Neural cell (in vitro differentiated cells): ENCODE data around the gene SDK1. TPM values are rescaled to one million over a fixed set of nuclear protein-coding genes. Genes with fewer than 3 reads are reported as not detected.

Experiments used
- H2AFZ ChIP-seq: fragments of 200-600, 300-800 bp; sonication (generic), shearing (Covaris generic); 2 replicates; pipeline ENCODE4 v1.6.0; 2014; ENCODE audit warnings: low read depth, mild to moderate bottlenecking, antibody characterized with exemption, low read length, moderate library complexity
- H3F3A ChIP-seq: fragments of 200-600 bp; shearing (Covaris generic); 2 replicates; pipeline ENCODE4 v1.6.1; 2016; ENCODE audit warnings: mild to moderate bottlenecking, moderate library complexity, mixed read lengths, antibody characterized with exemption, low read length; ENCODE audit not compliant: insufficient read depth, poor library complexity, severe bottlenecking
- H3K27ac ChIP-seq: fragments of 200-600, 300-800 bp; sonication (generic), shearing (Covaris generic); 2 replicates; pipeline ENCODE4 v1.5.1; 2014; ENCODE audit warnings: mild to moderate bottlenecking, low read length, moderate library complexity
- H3K27me3 ChIP-seq: fragments of 300-800, 200-600 bp; sonication (generic), shearing (Covaris generic); 2 replicates; pipeline ENCODE4 v1.6.0; 2014; ENCODE audit warnings: mild to moderate bottlenecking, low read depth, low read length, moderate library complexity; ENCODE audit not compliant: insufficient read depth
- H3K36me3 ChIP-seq: fragments of 300-800, 200-600 bp; sonication (generic), shearing (Covaris generic); 2 replicates; pipeline ENCODE4 v1.5.1; 2014; ENCODE audit warnings: mild to moderate bottlenecking, antibody characterized with exemption, low read length, moderate library complexity; ENCODE audit not compliant: insufficient read depth
- H3K4me2 ChIP-seq: fragments of 300-800, 200-600 bp; sonication (generic), shearing (Covaris generic); 2 replicates; pipeline ENCODE4 v1.6.0; 2014; ENCODE audit warnings: mild to moderate bottlenecking, low read length
- H3K4me3 ChIP-seq: fragments of 300-800, 200-600 bp; sonication (generic), shearing (Covaris generic); 2 replicates; pipeline ENCODE4 v1.5.1; 2014; ENCODE audit warnings: mild to moderate bottlenecking, low read length, moderate library complexity
- H3K79me2 ChIP-seq: fragments of 200-600 bp; shearing (Covaris generic); replicated peaks from 2 replicates; pipeline ENCODE4 v1.6.0; 2014; ENCODE audit warnings: mild to moderate bottlenecking, low read length, moderate library complexity; ENCODE audit not compliant: insufficient read depth
- H3K9ac ChIP-seq: fragments of 300-800, 200-600 bp; sonication (generic), shearing (Covaris generic); 2 replicates; pipeline ENCODE4 v1.6.1; 2016; ENCODE audit warnings: mild to moderate bottlenecking, low read length, mixed read lengths
- H3K9me2 ChIP-seq: fragments of 200-600 bp; shearing (Covaris generic); 2 replicates; pipeline ENCODE4 v1.6.1; 2016; ENCODE audit warnings: mild to moderate bottlenecking, low read length, mixed read lengths; ENCODE audit not compliant: insufficient read depth
- H3K9me3 ChIP-seq: fragments of 200-600, 300-800 bp; sonication (generic), shearing (Covaris generic); 2 replicates; pipeline ENCODE4 v1.6.1; 2016; ENCODE audit warnings: mild to moderate bottlenecking, mixed run types, low read length, moderate library complexity, mixed read lengths
- H4K20me1 ChIP-seq: fragments of 200-600 bp; shearing (Covaris generic); 2 replicates; pipeline ENCODE4 v1.6.1; 2016; ENCODE audit warnings: mild to moderate bottlenecking, mixed run types; ENCODE audit not compliant: insufficient read depth
- CTCF ChIP-seq: fragments of 450-650 bp; IDR thresholded peaks from 2 replicates; pipeline ENCODE4 v1.5.1; 2014; ENCODE audit warnings: antibody characterized with exemption, mild to moderate bottlenecking, moderate library complexity; ENCODE audit not compliant: poor library complexity, severe bottlenecking
- EP300 ChIP-seq: fragments of 450-650 bp; conservative IDR thresholded peaks from 2 replicates; pipeline ENCODE4 v1.6.1; 2014; ENCODE audit warnings: antibody characterized with exemption, mild to moderate bottlenecking, moderate library complexity; ENCODE audit not compliant: poor library complexity, severe bottlenecking
- EZH2 ChIP-seq: fragments of 200-600, 300-800 bp; shearing (Covaris generic), sonication (generic); IDR thresholded peaks from 2 replicates; pipeline ENCODE4 v1.6.1; 2014; ENCODE audit warnings: antibody characterized with exemption, low read length, borderline replicate concordance, mild to moderate bottlenecking; ENCODE audit not compliant: insufficient read depth, poor library complexity, severe bottlenecking
- MXI1 ChIP-seq: fragments of 450-650 bp; conservative IDR thresholded peaks from 2 replicates; pipeline ENCODE4 v1.6.1; 2014; ENCODE audit warnings: antibody characterized with exemption, mild to moderate bottlenecking; ENCODE audit not compliant: poor library complexity, severe bottlenecking
- POLR2AphosphoS5 ChIP-seq: IDR thresholded peaks from 2 replicates; pipeline ENCODE4 v1.6.1; 2012
- RAD21 ChIP-seq: fragments of 450-650 bp; conservative IDR thresholded peaks from 2 replicates; pipeline ENCODE4 v1.6.1; 2014; ENCODE audit warnings: antibody characterized with exemption, mild to moderate bottlenecking, moderate library complexity
- SMC3 ChIP-seq: fragments of 450-650 bp; conservative IDR thresholded peaks from 2 replicates; pipeline ENCODE4 v1.6.1; 2014; ENCODE audit warnings: antibody characterized with exemption, mild to moderate bottlenecking, moderate library complexity; ENCODE audit not compliant: poor library complexity
- TAF1 ChIP-seq: IDR thresholded peaks from 2 replicates; pipeline ENCODE4 v1.6.1; 2012; ENCODE audit warnings: low read depth
- polyA plus RNA-seq: library from polyadenylated mRNA; depleted of rRNA; stranded (reverse); fragments of >200 nt; gene quantifications from 2 replicates; pipeline ENCODE4 v1.2.3, GENCODE V29; 2014
- TF ChIP-seq, protein P1 (sequence below): IDR thresholded peaks from 2 replicates; pipeline ENCODE4 v1.6.1; 2012; ENCODE audit warnings: borderline replicate concordance

The SDK1 gene
- polyA plus RNA-seq, 1 donor from 2014 or later, result 2.7 TPM

DNA sequence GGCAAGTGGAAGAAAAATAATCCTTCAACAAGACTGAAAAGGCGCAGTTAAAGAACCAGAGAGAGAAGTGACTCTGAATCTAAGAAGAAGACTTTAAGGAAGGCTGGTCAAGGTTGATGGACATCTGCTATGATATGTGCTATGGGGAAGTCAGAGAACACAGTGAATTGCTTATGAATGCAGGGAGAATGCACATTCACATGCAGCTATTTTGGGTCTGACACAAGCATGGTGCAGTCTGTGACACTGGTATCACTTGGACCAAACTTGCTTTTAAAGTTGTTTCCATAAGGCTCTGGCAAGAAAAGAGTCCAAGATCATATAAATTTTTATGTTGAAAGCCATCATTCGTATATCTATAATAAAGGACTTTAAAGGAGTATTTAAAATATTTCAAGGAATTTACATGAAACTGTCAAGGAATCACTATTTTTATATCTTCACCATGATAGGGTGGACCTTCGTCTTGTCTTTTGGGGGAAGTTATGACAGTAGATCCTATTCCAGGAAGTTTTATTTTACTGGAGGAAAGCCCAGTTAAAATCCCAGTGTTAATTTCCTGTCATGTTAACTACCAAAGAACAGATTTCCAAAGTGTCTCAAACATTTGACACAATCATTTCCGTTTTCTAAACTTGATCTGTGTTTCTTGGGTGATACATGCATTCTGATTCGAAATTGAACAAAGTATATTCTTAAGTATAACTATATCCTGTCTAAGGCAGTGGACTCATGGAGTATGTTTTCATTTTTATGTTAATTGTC, 239.6 kb downstream of the SDK1 start:
- H3K36me3 ChIP-seq, result no peaks in the 10 kb centered on the region
- no peaks in the 10 kb centered on the region for H3F3A ChIP-seq
- no peak overlapping the region for H2AFZ ChIP-seq
- no peaks in the 10 kb centered on the region for H3K9me3 ChIP-seq
- no peaks in the 10 kb centered on the region for H3K79me2 ChIP-seq
- no peaks in the 10 kb centered on the region for H3K27me3 ChIP-seq
- H3K27ac ChIP-seq, result no peak overlapping the region
- H3K9me2 ChIP-seq, result no peaks in the 10 kb centered on the region
- no peak overlapping the region for H3K4me3 ChIP-seq
- H3K9ac ChIP-seq, result no peak overlapping the region
- H3K4me2 ChIP-seq, result no peak overlapping the region
- H4K20me1 ChIP-seq, result no peaks in the 10 kb centered on the region
- TF ChIP-seq POLR2AphosphoS5, result no peak
- no peak for TF ChIP-seq RAD21
- TF ChIP-seq TAF1, result no peak
- no peak for TF ChIP-seq MXI1
- TF ChIP-seq EP300, result no peak
- TF ChIP-seq SMC3, result no peak
- TF ChIP-seq, protein P1, sequence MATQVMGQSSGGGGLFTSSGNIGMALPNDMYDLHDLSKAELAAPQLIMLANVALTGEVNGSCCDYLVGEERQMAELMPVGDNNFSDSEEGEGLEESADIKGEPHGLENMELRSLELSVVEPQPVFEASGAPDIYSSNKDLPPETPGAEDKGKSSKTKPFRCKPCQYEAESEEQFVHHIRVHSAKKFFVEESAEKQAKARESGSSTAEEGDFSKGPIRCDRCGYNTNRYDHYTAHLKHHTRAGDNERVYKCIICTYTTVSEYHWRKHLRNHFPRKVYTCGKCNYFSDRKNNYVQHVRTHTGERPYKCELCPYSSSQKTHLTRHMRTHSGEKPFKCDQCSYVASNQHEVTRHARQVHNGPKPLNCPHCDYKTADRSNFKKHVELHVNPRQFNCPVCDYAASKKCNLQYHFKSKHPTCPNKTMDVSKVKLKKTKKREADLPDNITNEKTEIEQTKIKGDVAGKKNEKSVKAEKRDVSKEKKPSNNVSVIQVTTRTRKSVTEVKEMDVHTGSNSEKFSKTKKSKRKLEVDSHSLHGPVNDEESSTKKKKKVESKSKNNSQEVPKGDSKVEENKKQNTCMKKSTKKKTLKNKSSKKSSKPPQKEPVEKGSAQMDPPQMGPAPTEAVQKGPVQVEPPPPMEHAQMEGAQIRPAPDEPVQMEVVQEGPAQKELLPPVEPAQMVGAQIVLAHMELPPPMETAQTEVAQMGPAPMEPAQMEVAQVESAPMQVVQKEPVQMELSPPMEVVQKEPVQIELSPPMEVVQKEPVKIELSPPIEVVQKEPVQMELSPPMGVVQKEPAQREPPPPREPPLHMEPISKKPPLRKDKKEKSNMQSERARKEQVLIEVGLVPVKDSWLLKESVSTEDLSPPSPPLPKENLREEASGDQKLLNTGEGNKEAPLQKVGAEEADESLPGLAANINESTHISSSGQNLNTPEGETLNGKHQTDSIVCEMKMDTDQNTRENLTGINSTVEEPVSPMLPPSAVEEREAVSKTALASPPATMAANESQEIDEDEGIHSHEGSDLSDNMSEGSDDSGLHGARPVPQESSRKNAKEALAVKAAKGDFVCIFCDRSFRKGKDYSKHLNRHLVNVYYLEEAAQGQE, result no peak
- no peak for TF ChIP-seq EZH2
- TF ChIP-seq CTCF, result no peak

DNA sequence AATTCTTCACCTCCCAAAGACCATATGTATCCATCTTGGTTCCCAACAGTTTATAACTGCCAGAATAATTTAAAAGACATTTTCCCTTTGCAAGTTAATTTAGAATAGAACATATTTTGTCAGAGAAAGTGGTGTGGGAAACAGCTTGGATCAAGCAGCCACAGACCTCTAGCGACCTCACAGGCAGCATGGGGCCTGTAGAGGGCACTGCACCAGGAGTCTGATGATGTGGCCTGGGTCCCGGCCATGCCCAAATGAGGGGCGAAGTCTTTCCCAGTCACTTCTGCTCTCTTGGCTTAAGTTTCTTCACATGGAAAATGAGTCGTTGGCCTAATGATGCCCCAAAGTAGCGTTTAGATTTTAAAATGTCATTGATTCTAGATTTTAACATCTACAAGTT, 243.2 kb downstream of the SDK1 start:
- Histone ChIP-seq H3K4me2 (no peak overlapping the region), H3F3A (no peaks in the 10 kb centered on the region), H3K27me3 (no peaks in the 10 kb centered on the region), H3K36me3 (no peaks in the 10 kb centered on the region), H4K20me1 (no peaks in the 10 kb centered on the region), H3K79me2 (no peaks in the 10 kb centered on the region), H3K27ac (no peak overlapping the region), H2AFZ (no peak overlapping the region), H3K4me3 (no peak overlapping the region), H3K9me2 (no peaks in the 10 kb centered on the region), H3K9ac (no peak overlapping the region), H3K9me3 (no peaks in the 10 kb centered on the region)
- TF ChIP-seq EP300, result no peak
- TF ChIP-seq TAF1, result no peak
- TF ChIP-seq RAD21, result no peak
- no peak for TF ChIP-seq CTCF
- TF ChIP-seq EZH2, result no peak
- TF ChIP-seq, protein P1, result no peak
- no peak for TF ChIP-seq SMC3
- no peak for TF ChIP-seq POLR2AphosphoS5
- no peak for TF ChIP-seq MXI1
